Fibroblast of skin of left biceps (primary cell): ENCODE measurements around the gene ADIPOQ.
"Not testable (repeated sequence)": the region's sequence is repeated elsewhere in the genome, so short reads cannot be mapped to it uniquely, and the experiment has no call there.

ENCODE experiments used
- DNase-seq, 2 experiments: peaks; one replicate each; pipeline ENCODE4 v3.0.0-alpha.2; 2013; ENCODE audit warnings: low read depth in 2 of 2

Gene ADIPOQ

DNA sequence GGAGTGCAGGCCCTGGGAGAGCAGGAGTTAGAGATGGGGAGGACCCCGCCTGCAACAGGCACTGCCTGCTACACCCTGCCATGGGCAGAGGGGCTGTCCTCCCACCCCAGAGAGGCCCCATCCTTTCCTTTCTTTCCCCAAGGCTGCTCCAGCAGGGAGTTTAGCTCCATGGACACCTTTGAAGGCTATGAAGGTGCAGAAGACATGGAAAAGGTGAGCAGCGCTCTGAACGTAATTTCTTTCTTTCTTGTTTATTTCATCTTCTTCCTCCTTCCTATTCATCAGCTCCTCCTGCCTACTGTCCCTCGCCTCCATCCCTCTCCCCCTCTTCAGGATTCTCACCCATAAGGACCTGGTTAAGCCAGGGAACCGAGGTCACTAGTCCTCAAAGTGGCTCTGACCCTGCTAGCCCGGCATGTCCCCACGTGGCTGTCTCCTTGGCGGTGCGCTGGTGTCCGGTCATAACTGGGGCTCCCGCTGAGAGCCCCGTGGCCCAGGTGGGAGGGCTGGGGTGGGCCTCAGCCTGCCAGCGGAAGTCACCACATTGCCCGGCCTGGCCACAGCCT, 16.0 kb upstream of the ADIPOQ start:
- no peak for DNase-seq

DNA sequence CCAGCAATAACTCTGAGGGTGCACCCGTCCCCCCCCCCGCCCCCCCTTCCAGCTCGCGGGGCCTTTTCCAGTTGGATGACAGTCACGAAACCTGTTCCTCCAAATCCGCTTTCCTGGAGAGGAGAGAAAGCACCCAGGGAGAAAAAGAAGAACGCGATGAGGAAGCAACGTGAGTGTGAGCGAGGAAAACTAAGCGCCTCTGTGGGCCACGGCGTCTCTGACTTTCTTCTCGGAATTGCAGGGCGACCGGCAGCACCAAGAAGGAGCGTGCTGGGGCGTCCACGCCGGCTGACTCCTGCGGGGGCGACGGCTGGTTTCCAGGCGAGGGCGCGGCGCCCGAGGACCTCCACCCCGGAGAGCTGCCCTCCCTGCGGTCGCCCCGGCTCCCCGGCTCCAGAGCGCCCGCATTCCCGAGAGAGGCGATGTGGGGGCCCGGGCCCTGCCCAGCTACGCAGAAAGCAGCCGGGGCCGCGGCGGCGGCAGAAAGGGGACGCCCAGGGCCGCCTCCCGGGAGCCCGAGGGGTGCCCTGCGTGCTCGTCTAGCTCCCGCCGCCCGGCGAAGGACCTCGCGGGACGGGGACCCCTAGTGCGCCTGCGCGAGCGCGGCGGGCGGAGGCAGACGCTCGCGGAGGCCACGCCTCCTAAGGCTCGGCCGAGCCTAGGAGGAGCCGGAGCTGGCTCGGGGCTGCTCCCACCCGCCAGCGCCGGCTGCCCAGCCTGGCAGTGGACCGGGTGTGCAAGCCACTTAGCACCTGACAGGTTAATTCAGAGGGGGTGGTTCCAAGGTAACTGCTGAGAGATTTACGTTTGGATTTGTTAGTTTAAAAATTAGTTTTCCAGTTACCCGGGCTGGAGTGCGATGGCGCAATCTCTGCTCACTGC, 15.3 kb upstream of the ADIPOQ start:
- DNase-seq = peak; percentile 49 to 51

GRCh38 chr3:186828340-186828739, 14.2 kb upstream of the ADIPOQ start:
- no peak for DNase-seq

DNA sequence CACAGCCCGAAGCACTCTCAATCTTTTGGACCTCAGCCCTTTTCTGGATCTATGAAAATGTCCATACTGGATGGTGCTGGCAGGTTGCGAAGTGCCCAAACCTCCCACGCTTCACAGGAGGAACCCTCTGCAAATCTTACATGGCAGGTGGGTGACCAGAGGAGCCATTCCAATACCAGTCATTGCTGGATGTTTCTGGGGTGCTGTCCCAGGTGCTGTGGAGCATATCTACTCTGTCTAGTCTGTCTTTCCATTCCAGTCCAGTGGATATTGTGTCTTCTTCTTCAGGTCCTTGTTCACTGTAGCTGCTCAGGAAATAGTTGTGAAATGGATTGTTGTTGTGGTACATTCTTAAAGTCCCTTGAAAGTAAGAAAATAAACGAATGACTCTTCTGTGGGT, 10.7 kb upstream of the ADIPOQ start:
- no peak for DNase-seq

DNA sequence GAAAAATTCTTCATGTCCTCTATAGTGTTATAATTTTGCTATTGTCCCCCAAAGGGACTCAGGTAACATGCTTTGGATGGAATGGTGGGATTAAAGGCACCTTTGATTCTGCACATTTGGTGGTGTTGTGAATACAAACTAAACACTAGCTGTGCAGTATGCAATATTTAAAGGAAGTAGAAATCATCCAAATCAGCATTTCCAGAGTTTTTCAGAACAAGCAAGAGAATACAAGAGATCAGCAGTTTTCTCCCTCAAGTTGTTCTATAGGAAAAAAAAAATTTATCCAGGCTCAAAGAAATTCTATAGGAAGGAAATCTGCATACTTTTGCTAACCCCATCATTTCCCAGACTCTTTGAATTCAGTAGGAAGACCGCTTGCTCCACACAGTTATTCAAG, 10.2 kb upstream of the ADIPOQ start:
- DNase-seq = no peak

DNA sequence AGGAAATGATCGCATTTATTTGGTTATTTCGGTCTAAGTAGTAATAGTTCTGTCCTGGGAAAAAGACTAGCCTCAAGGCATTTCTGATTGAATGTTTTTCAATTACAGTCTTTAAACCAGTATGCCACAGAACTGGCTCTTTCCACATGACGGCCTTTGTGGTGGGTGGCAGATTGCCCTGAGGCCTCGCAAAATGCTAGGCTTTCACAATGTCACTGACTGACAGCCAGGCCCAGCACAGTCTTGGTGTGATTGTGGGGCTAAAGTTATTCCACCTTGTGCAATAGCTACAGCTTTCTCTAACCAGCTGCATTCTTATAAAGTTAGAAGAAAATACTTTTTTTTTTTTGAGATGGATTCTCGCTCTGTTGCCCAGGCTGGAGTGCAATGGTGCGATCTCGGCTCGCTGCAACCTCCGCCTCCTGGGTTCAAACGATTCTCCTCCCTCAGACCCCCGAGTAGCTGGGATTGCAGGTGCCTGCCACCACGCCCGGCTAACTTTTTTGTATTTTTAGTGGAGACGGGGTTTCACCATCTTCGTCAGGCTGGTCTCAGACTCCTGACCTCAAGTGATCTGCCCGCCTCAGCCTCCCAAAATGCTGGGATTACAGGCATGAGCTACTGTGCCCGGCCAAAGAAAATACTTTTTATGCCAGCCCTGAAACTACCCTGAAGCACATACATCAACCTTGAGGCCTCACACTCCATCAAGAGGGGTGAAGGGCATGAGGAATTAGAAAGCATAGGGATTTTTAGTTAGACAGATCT, 2.5 kb upstream of the ADIPOQ start:
- DNase-seq = no peak

DNA sequence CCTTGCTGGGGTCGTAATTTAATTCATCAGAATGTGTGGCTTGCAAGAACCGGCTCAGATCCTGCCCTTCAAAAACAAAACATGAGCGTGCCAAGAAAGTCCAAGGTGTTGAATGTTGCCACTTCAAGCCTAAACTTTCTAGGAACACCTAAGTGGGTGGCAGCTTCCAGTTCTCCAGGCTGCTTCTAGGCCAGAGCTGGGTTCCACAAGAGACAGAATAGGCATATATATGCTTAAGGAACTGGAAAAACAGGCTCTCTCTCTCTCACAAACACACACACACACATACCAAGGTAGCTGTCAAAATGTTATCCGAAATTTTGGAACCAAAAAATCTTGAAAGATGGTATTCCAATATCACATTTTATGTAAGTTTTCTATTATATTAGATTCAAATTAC, 890 bp upstream of the ADIPOQ start:
- no peak for DNase-seq

DNA sequence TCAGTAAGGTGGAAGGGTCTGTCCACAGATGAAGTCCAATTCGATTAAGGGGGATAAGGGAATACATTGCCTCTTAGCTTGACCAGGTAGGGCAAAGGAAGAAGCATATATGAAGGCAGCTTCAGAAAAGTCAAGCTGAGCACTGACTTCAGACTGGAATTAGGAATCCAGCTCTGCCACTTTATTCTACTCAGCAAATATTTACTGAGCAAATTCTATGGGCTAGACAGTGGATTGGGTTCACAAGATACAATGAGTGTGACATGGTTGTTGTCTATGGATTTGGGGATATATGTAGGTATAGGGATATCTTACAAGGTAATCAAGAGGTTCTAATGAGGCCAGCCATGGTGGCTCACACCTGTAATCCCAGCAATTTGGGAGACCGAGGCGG, 526 bp downstream of the ADIPOQ start:
- DNase-seq = no peak

GRCh38 chr3:186844908-186845307, 2.4 kb downstream of the ADIPOQ start:
- DNase-seq = no peak

GRCh38 chr3:186845756-186846155, 3.2 kb downstream of the ADIPOQ start:
- no peak for DNase-seq

GRCh38 chr3:186847437-186847836, 4.9 kb downstream of the ADIPOQ start:
- DNase-seq = no peak

DNA sequence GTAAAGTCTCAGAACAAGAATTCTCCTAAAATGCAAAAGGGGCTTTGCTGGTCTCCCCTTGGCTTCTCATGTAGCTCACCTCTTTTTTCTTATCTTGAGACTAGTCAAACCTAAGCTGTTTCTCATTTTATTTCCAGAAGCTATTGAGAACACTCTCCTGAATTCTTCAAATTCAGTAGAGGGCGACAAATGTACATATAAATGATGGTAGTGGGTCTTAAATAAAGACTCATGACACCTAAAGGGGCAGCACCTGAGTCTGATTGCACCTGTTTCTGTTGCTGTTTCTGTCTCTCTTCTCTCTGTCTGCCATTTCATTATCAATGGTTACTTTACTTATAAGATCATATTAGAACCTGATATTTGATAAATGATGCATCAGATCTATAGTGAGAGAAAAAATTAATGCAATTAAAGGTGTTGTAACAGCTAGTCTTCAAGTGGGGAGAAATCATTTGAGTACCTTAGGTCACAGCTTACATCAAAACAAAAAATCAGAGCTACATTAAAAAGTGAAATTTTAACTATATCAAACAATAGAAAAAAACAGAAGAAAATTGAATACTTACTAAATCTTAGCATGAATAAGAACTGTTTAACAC, 7.0 kb downstream of the ADIPOQ start:
- no peak for DNase-seq

DNA sequence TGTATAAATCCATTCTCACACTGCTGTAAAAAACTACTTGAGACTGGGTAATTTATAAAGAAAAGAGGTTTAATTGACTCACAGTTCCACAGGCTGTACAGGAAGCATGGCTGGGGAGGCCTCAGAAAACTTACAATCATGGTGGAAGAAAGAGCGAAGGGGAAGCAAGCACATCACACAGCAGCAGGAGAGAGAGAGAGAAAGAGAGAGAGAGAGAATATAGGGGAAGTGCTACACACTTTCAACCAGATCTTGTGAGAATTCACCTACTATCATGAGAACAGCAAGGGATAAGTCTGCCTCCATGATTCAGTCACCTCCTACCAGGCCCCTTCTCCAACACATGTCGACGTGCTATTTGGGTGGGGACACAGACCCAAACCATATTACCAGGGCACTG, 9.3 kb downstream of the ADIPOQ start:
- DNase-seq = not testable (repeated sequence)

DNA sequence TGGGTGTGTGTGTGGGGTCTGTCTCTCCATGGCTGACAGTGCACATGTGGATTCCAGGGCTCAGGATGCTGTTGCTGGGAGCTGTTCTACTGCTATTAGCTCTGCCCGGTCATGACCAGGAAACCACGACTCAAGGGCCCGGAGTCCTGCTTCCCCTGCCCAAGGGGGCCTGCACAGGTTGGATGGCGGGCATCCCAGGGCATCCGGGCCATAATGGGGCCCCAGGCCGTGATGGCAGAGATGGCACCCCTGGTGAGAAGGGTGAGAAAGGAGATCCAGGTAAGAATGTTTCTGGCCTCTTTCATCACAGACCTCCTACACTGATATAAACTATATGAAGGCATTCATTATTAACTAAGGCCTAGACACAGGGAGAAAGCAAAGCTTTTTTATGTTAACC, 10.5 kb downstream of the ADIPOQ start:
- no peak for DNase-seq

DNA sequence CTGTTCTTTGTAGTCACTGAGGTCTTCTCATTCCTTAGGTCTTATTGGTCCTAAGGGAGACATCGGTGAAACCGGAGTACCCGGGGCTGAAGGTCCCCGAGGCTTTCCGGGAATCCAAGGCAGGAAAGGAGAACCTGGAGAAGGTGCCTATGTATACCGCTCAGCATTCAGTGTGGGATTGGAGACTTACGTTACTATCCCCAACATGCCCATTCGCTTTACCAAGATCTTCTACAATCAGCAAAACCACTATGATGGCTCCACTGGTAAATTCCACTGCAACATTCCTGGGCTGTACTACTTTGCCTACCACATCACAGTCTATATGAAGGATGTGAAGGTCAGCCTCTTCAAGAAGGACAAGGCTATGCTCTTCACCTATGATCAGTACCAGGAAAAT, 11.6 kb downstream of the ADIPOQ start:
- no peak for DNase-seq

- DNase-seq = no peak
Observed at GRCh38 chr3:186854954-186855353, 12.4 kb downstream of the ADIPOQ start.

GRCh38 chr3:186857743-186858142, 15.2 kb downstream of the ADIPOQ start:
- DNase-seq = no peak

GRCh38 chr3:186865215-186865853, 22.8 kb downstream of the ADIPOQ start:
- DNase-seq = not testable (repeated sequence)

DNA sequence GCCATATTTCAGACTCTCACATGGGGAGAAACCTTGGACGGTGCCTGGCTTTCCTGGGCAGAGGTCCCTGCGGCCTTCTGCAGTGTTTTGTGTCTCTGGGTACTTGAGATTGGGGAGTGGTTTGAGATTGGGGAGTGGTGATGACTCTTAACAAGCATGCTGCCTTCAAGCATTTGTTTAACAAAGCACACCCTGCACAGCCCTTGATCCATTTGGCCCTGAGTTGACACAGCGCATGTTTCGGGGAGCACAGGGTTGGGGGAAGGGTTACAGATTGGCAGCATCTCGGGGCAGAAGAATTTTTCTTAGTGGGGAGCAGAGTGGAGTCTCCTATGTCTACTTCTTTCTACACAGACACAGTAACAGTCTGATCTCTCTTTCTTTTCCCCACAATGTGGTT, 23.6 kb downstream of the ADIPOQ start:
- DNase-seq = not testable (repeated sequence)

DNA sequence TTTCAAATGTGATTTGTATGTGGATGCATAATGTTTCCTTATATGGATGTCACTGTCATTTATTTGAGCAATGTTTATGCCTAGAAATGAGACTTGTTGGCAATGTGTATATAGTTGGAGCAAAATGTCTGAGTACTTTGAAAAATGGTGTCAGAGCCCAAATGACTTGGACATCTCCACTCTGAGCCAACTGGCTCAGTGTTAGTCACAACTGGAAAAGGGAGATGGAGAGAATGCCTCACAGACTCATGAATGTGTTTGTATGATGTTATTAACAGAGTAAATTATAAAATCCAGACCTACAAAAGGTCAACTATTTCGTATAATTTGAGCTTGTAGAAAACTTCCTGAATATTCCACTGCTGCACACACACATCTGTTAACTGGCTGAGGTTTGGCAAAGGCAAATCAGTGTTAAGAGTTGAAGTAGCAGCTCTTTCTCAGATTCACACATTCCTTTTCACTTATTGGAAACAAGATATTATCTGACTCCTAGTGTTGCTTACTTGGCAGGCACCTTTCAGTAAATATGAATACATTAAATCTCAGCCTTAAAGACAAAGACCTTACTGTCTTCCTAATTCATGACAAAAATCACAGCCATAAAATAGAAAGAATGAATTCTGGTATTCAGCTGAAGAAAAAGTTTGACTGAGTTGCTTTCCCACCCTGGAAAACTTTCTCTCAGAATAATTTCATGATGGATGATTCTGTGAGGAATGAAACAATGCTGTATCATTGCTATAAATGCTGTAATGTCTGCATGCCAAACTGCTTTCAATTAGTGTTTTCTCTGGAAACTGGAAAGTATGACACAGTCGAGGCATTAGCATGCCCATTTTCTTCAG, 27.0 kb downstream of the ADIPOQ start:
- peak; percentile 64 to 66 for DNase-seq
